SK-N-SH (cell line): Measurements from ENCODE around the gene TNFSF18.
"Not testable (repeated sequence)": the region's sequence is repeated elsewhere in the genome, so short reads cannot be mapped to it uniquely, and the experiment has no call there.

Experiments
- CTCF ChIP-seq: fragments of 200-600 bp; sonication (generic); IDR thresholded peaks from 2 replicates; pipeline ENCODE4 v1.6.1; 2017; ENCODE audit warnings: antibody characterized with exemption, mild to moderate bottlenecking, moderate library complexity
- MXI1 ChIP-seq: IDR thresholded peaks from 2 replicates; pipeline ENCODE4 v1.6.1; 2012; ENCODE audit warnings: mild to moderate bottlenecking, low read depth, low read length, improper control_type of control experiment
- SIN3A ChIP-seq: IDR thresholded peaks from 2 replicates; pipeline ENCODE4 v1.6.1; 2012; ENCODE audit warnings: low read depth, mild to moderate bottlenecking, low read length, moderate library complexity, borderline replicate concordance
- TF ChIP-seq, protein P1 (sequence below): IDR thresholded peaks from 2 replicates; pipeline ENCODE4 v1.4.0; 2012; ENCODE audit warnings: low read depth

DNA sequence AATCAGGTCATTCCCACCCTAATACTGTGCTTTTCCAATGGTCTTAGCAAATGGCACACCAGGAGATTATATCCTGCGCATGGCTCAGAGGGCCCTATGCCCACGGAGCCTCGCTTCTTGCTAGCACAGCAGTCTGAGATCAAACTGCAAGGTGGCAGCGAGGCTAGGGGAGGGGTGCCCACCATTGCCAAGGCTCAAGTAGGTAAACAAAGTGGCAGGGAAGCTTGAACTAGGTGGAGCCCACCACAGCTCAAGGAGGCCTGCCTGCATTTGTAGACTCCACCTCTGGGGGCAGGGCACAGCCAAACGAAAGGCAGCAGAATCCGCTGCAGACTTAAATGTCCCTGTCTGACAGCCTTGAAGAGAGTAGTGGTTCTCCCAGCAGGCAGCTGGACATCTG lies 23.5 kb upstream of the TNFSF18 start:
- TF ChIP-seq MXI1, CTCF, SIN3A: not testable (repeated sequence)
- TF ChIP-seq, protein P1, sequence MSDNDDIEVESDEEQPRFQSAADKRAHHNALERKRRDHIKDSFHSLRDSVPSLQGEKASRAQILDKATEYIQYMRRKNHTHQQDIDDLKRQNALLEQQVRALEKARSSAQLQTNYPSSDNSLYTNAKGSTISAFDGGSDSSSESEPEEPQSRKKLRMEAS: not testable (repeated sequence)
